H9 (cell line): ENCODE results near the gene RUNDC1. TPM values are rescaled to one million over a fixed set of nuclear protein-coding genes. Genes with fewer than 3 reads are reported as not detected.

Experiments used
- DNase-seq: peaks from one replicate; pipeline ENCODE4 v3.0.0-alpha.2; 2017
- H2AFZ ChIP-seq: one replicate; pipeline ENCODE4 v1.6.1; 2013; ENCODE audit warnings: mild to moderate bottlenecking, low read length, control low read depth, moderate library complexity
- H2AK5ac ChIP-seq: 2 replicates; pipeline ENCODE4 v1.6.1; 2013; ENCODE audit warnings: low read length, control low read depth, mixed read lengths; ENCODE audit not compliant: insufficient read length
- H2BK120ac ChIP-seq: one replicate; pipeline ENCODE4 v1.6.1; 2013; ENCODE audit warnings: low read depth, mild to moderate bottlenecking, low read length, control low read depth, inconsistent platforms; ENCODE audit not compliant: poor library complexity, severe bottlenecking
- H2BK12ac ChIP-seq: 2 replicates; pipeline ENCODE4 v1.6.1; 2013; ENCODE audit warnings: low read length, control low read depth, mixed read lengths, low read depth; ENCODE audit not compliant: insufficient read length
- H2BK15ac ChIP-seq: 2 replicates; pipeline ENCODE4 v1.6.1; 2013; ENCODE audit warnings: low read depth, low read length, control low read depth
- H2BK20ac ChIP-seq: one replicate; pipeline ENCODE4 v1.6.1; 2013; ENCODE audit warnings: low read depth, mild to moderate bottlenecking, low read length, control low read depth, inconsistent platforms; ENCODE audit not compliant: poor library complexity, severe bottlenecking
- H2BK5ac ChIP-seq: 2 replicates; pipeline ENCODE4 v1.6.1; 2013; ENCODE audit warnings: low read length, control low read depth, mixed read lengths; ENCODE audit not compliant: insufficient read length
- H3K14ac ChIP-seq: 2 replicates; pipeline ENCODE4 v1.6.1; 2013; ENCODE audit warnings: low read length, control low read depth; ENCODE audit not compliant: insufficient read depth
- H3K18ac ChIP-seq: 2 replicates; pipeline ENCODE4 v1.6.1; 2013; ENCODE audit warnings: low read depth, mild to moderate bottlenecking, mixed read lengths, low read length, control low read depth; ENCODE audit not compliant: insufficient read length
- H3K23ac ChIP-seq: 2 replicates; pipeline ENCODE4 v1.6.1; 2013; ENCODE audit warnings: low read length, control low read depth, mixed read lengths, low read depth; ENCODE audit not compliant: insufficient read length
- H3K23me2 ChIP-seq: 2 replicates; pipeline ENCODE4 v1.6.1; 2013; ENCODE audit warnings: low read depth, mild to moderate bottlenecking, mixed read lengths, low read length, control low read depth; ENCODE audit not compliant: insufficient read length, poor library complexity, severe bottlenecking
- H3K27ac ChIP-seq: 2 replicates; pipeline ENCODE4 v1.5.1; 2013; ENCODE audit warnings: low read length, control low read depth, mixed read lengths, low read depth; ENCODE audit not compliant: insufficient read length
- H3K27me3 ChIP-seq: 2 replicates; pipeline ENCODE4 v1.6.1; 2013; ENCODE audit warnings: low read length, control low read depth, inconsistent platforms; ENCODE audit not compliant: insufficient read depth
- H3K4ac ChIP-seq: 2 replicates; pipeline ENCODE4 v1.6.1; 2013; ENCODE audit warnings: low read depth, mild to moderate bottlenecking, control low read depth, inconsistent platforms, low read length, moderate library complexity
- H3K4me1 ChIP-seq: 2 replicates; pipeline ENCODE4 v1.6.1; 2013; ENCODE audit warnings: low read length, control low read depth, inconsistent platforms; ENCODE audit not compliant: insufficient read depth
- H3K4me2 ChIP-seq: 2 replicates; pipeline ENCODE4 v1.6.1; 2013; ENCODE audit warnings: low read length, control low read depth, mixed read lengths; ENCODE audit not compliant: insufficient read length, insufficient read depth
- H3K56ac ChIP-seq: 2 replicates; pipeline ENCODE4 v1.6.1; 2013; ENCODE audit warnings: low read depth, mild to moderate bottlenecking, mixed read lengths, low read length, control low read depth; ENCODE audit not compliant: insufficient read length
- H3K79me1 ChIP-seq: 2 replicates; pipeline ENCODE4 v1.6.1; 2013; ENCODE audit warnings: low read depth, mild to moderate bottlenecking, moderate library complexity, low read length, control low read depth, inconsistent platforms; ENCODE audit not compliant: insufficient read depth, poor library complexity, severe bottlenecking
- H3K79me2 ChIP-seq: 2 replicates; pipeline ENCODE4 v1.6.1; 2013; ENCODE audit warnings: low read length, control low read depth, inconsistent platforms; ENCODE audit not compliant: insufficient read depth
- H3K9ac ChIP-seq: 2 replicates; pipeline ENCODE4 v1.6.1; 2013; ENCODE audit warnings: low read length, control low read depth, mixed read lengths; ENCODE audit not compliant: insufficient read length; ENCODE audit errors: extremely low read depth
- H3K9me3 ChIP-seq: one replicate; pipeline ENCODE4 v1.6.1; 2013; ENCODE audit warnings: low read depth, low read length, inconsistent platforms; ENCODE audit not compliant: control insufficient read depth
- H3T11ph ChIP-seq: one replicate; pipeline ENCODE4 v1.6.1; 2013; ENCODE audit warnings: mild to moderate bottlenecking, low read length, control low read depth, inconsistent platforms
- H4K20me1 ChIP-seq: one replicate; pipeline ENCODE4 v1.6.1; 2013; ENCODE audit not compliant: control insufficient read depth, insufficient read length, insufficient read depth
- H4K5ac ChIP-seq: 2 replicates; pipeline ENCODE4 v1.6.1; 2013; ENCODE audit warnings: low read depth, mild to moderate bottlenecking, mixed read lengths, low read length, control low read depth; ENCODE audit not compliant: insufficient read length
- H4K8ac ChIP-seq: replicated peaks from 2 replicates; pipeline ENCODE4 v1.6.1; 2013; ENCODE audit warnings: low read length, control low read depth, mixed read lengths, low read depth; ENCODE audit not compliant: insufficient read length
- H4K91ac ChIP-seq: 2 replicates; pipeline ENCODE4 v1.6.1; 2013; ENCODE audit warnings: low read depth, mild to moderate bottlenecking, moderate library complexity, mixed read lengths, low read length, control low read depth; ENCODE audit not compliant: insufficient read length
- H3K27ac Mint-ChIP-seq, 3 experiments: 2 replicates in 2 of 3; 3 replicates in 1 of 3; pipeline ENCODE4 v1.8.0; 2020 to 2021; ENCODE audit warnings: mixed read lengths in 3 of 3, mild to moderate bottlenecking in 1 of 3, moderate library complexity in 1 of 3
- H3K27me3 Mint-ChIP-seq: 2 replicates; pipeline ENCODE4 v1.8.0; 2021; ENCODE audit warnings: low read depth, mild to moderate bottlenecking, moderate library complexity, mixed read lengths
- H3K36me3 Mint-ChIP-seq, 3 experiments: 2 replicates in 2 of 3; 3 replicates in 1 of 3; pipeline ENCODE4 v1.8.0; 2020 to 2021; ENCODE audit warnings: low read depth in 3 of 3, mixed read lengths in 3 of 3; ENCODE audit not compliant: insufficient read depth in 1 of 3
- H3K4me1 Mint-ChIP-seq, 2 experiments: 2 replicates each; pipeline ENCODE4 v1.8.0; 2020; ENCODE audit warnings: mixed read lengths in 2 of 2
- H3K4me3 Mint-ChIP-seq, 2 experiments: 2 replicates in 1 of 2; 3 replicates in 1 of 2; pipeline ENCODE4 v1.8.0; 2020 to 2021; ENCODE audit warnings: mild to moderate bottlenecking in 2 of 2, mixed read lengths in 2 of 2, moderate library complexity in 1 of 2
- H3K9me3 Mint-ChIP-seq, 2 experiments: 2 replicates in 1 of 2; 3 replicates in 1 of 2; pipeline ENCODE4 v1.8.0; 2020; ENCODE audit warnings: mild to moderate bottlenecking in 2 of 2, mixed read lengths in 2 of 2, moderate library complexity in 1 of 2
- WGBS: extraction: QIAGEN DNeasy Blood & Tissue Kit; methylation state at CpG from one replicate; pipeline ENCODE4 v1.1.7; 2013; ENCODE audit warnings: missing lambda C conversion rate, low lambda C conversion rate, mixed read lengths; ENCODE audit not compliant: insufficient read length; ENCODE audit errors: extremely low coverage; 5-methylcytosine and 5-hydroxymethylcytosine counted together
- total RNA-seq: library from RNA; stranded (reverse); gene quantifications from 2 replicates; pipeline ENCODE4 v1.2.1, GENCODE V29; 2021
- TF ChIP-seq, protein P1 (sequence below): fragments of 200-600 bp; sonication (generic); conservative IDR thresholded peaks from 3 replicates; pipeline ENCODE4 v1.8.0; 2021; ENCODE audit warnings: antibody characterized with exemption, mild to moderate bottlenecking

RUNDC1 gene
- total RNA-seq, 1 experiment from 2014 or later = 18.8 TPM

DNA sequence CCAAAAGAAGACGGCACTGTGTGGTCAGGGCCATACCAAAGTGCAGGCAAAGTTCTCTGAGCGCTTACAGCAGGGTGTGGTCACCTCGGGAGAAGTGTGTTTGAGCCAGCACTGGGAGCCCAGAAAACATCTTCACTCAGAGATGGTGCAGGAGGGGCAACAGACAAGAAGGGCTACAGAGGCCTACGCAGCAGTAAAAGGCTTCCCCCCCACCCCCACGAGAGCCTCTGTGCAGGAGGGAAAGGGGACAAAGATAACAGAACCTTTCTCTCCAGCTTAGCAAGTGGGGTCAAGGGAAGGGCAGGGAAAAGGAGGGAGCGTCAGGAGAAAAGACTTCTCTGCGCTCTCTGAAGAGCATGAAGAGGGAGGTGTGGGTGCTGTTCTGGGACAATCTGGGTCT lies 39.1 kb downstream of the RUNDC1 start:
- no peak overlapping the region for H4K5ac ChIP-seq
- H2AFZ ChIP-seq = no peak overlapping the region
- no peak overlapping the region for H3K27ac ChIP-seq
- no peak overlapping the region for H2AK5ac ChIP-seq
- no peak overlapping the region for H3K23ac ChIP-seq
- H3K27me3 Mint-ChIP-seq = no peaks in the 10 kb centered on the region
- peak overlapping the region; percentile 34 to 79 (median 34); a peak in 5 of 7 replicates for H3K27ac Mint-ChIP-seq
- H3K9me3 ChIP-seq = no peaks in the 10 kb centered on the region
- H3K4me2 ChIP-seq = peak overlapping the region; percentile 25
- H3K9ac ChIP-seq = no peak overlapping the region
- no peaks in the 10 kb centered on the region; the same call in 1 of the 2 replicates for H3K79me2 ChIP-seq
- H3K4ac ChIP-seq = no peak overlapping the region
- no peaks in the 10 kb centered on the region for H3K9me3 Mint-ChIP-seq
- no peak overlapping the region for H3K14ac ChIP-seq
- H3K4me1 ChIP-seq = peaks cover 3% of the 10 kb centered on the region
- no peak overlapping the region for H3K56ac ChIP-seq
- H4K8ac ChIP-seq = no peak overlapping the region
- H3K79me1 ChIP-seq = no peaks in the 10 kb centered on the region
- H3K36me3 Mint-ChIP-seq = peaks cover 11 to 47% (median 45%) of the 10 kb centered on the region in 3 experiments; a peak in 6 of 7 replicates
- TF ChIP-seq, protein P1, sequence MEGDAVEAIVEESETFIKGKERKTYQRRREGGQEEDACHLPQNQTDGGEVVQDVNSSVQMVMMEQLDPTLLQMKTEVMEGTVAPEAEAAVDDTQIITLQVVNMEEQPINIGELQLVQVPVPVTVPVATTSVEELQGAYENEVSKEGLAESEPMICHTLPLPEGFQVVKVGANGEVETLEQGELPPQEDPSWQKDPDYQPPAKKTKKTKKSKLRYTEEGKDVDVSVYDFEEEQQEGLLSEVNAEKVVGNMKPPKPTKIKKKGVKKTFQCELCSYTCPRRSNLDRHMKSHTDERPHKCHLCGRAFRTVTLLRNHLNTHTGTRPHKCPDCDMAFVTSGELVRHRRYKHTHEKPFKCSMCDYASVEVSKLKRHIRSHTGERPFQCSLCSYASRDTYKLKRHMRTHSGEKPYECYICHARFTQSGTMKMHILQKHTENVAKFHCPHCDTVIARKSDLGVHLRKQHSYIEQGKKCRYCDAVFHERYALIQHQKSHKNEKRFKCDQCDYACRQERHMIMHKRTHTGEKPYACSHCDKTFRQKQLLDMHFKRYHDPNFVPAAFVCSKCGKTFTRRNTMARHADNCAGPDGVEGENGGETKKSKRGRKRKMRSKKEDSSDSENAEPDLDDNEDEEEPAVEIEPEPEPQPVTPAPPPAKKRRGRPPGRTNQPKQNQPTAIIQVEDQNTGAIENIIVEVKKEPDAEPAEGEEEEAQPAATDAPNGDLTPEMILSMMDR = no peak
- no peak overlapping the region for H2BK12ac ChIP-seq
- H2BK20ac ChIP-seq = no peak overlapping the region
- no peak overlapping the region for H3T11ph ChIP-seq
- no peak overlapping the region for H2BK120ac ChIP-seq
- H3K18ac ChIP-seq = no peak overlapping the region
- no peak overlapping the region for H4K91ac ChIP-seq
- H3K27me3 ChIP-seq = no peaks in the 10 kb centered on the region
- no peak for DNase-seq
- no CpG with 5 or more reads among the region's 7 CpGs for WGBS
- H2BK15ac ChIP-seq = no peak overlapping the region
- H3K4me3 Mint-ChIP-seq = peak overlapping the region; percentile 97 to 98; a peak in 4 of 5 replicates
- H3K23me2 ChIP-seq = peaks cover 5% of the 10 kb centered on the region
- no peak overlapping the region for H2BK5ac ChIP-seq
- no peaks in the 10 kb centered on the region for H4K20me1 ChIP-seq
- peaks cover 27 to 49% of the 10 kb centered on the region in 2 experiments for H3K4me1 Mint-ChIP-seq
